Measurements from ENCODE around the gene GFY. TPM values are rescaled to one million over a fixed set of nuclear protein-coding genes. Genes with fewer than 3 reads are reported as not detected.

The GFY gene
- total and polyA plus RNA-seq, 2 donors from 2014 or later, result not detected

GRCh38 chr19:49450405-49450804 lies 25.2 kb downstream of the GFY start:
- Histone ChIP-seq H3K9me3 (ENCODE audit: control insufficient read depth in 2 of 3, insufficient read depth in 1 of 3, low read length in 3 of 3) (no peaks in the 10 kb centered on the region), H3K9ac (ENCODE audit: low read length in 3 of 3) (no peak overlapping the region), H3K27ac (ENCODE audit: low read depth in 2 of 2, low read length in 2 of 2) (no peak overlapping the region), H3K36me3 (ENCODE audit: control insufficient read depth in 2 of 3, insufficient read depth in 3 of 3, low read length in 3 of 3) (peaks cover 0 to 4% (median 2%) of the 10 kb centered on the region in 3 donors), H3K4me3 (ENCODE audit: low read length in 3 of 3) (peak overlapping the region in 1 of 3 donors; percentile 88), H3K4me1 (ENCODE audit: control insufficient read depth in 2 of 3, insufficient read depth in 2 of 3, low read depth in 1 of 3, low read length in 3 of 3) (peaks cover 0 to 7% (median 3%) of the 10 kb centered on the region in 3 donors), H3K27me3 (ENCODE audit: control insufficient read depth, insufficient read depth, low read length) (no peaks in the 10 kb centered on the region)
- intact Hi-C loops (cut with DNase I), result no loop called here
- TF ChIP-seq CTCF (IDR thresholded peaks at IDR 0.05; ENCODE audit: borderline replicate concordance, extremely low read depth, insufficient read depth), result no peak
- DNase-seq (no peak), FAIRE-seq (no peak)

GRCh38 chr19:49451430-49452181 lies 26.4 kb downstream of the GFY start, which contains the start of gene PIH1D1:
Gene PIH1D1 (minus strand): TSS chr19:49451814. CDS start chr19:49451574, 240 bp downstream.
- FAIRE-seq (peak; percentile 94), DNase-seq (peak; percentile 97 to 99 (median 99))
- TF ChIP-seq CTCF (IDR thresholded peaks at IDR 0.05; ENCODE audit: borderline replicate concordance, extremely low read depth, insufficient read depth), result no peak
- H3K27ac ChIP-seq (ENCODE audit: low read depth in 2 of 2, low read length in 2 of 2), result peak within 1 kb of the TSS; percentile 92 to 97
- peaks cover 0 to 4% (median 2%) of the 10 kb centered on the region in 3 donors for H3K36me3 ChIP-seq (ENCODE audit: control insufficient read depth in 2 of 3, insufficient read depth in 3 of 3, low read length in 3 of 3)
- intact Hi-C loops (cut with DNase I), result no loop called here
- no peaks in the 10 kb centered on the region for H3K9me3 ChIP-seq (ENCODE audit: control insufficient read depth in 2 of 3, insufficient read depth in 1 of 3, low read length in 3 of 3)
- peak within 1 kb of the TSS; percentile 83 to 100 (median 98) for H3K4me3 ChIP-seq (ENCODE audit: low read length in 3 of 3)
- H3K27me3 ChIP-seq (ENCODE audit: control insufficient read depth, insufficient read depth, low read length), result no peaks in the 10 kb centered on the region
- H3K4me1 ChIP-seq (ENCODE audit: control insufficient read depth in 2 of 3, insufficient read depth in 2 of 3, low read depth in 1 of 3, low read length in 3 of 3), result peaks cover 0 to 7% (median 3%) of the 10 kb centered on the region in 3 donors
- H3K9ac ChIP-seq (ENCODE audit: low read length in 3 of 3), result peak within 1 kb of the TSS; percentile 9 to 99 (median 65)

GRCh38 chr19:49453013-49453756 lies 28.0 kb downstream of the GFY start, which contains the start of gene ALDH16A1:
Gene ALDH16A1 (plus strand): TSS chr19:49453225. CDS start chr19:49453332, 107 bp downstream.
- Histone ChIP-seq H3K36me3 (ENCODE audit: control insufficient read depth in 2 of 3, insufficient read depth in 3 of 3, low read length in 3 of 3) (peaks cover 0 to 2% (median 0%) of the 10 kb centered on the region in 3 donors), H3K4me3 (ENCODE audit: low read length in 3 of 3) (peak within 1 kb of the TSS; percentile 89 to 98 (median 97)), H3K27me3 (ENCODE audit: control insufficient read depth, insufficient read depth, low read length) (no peaks in the 10 kb centered on the region), H3K27ac (ENCODE audit: low read depth in 2 of 2, low read length in 2 of 2) (peak within 1 kb of the TSS; percentile 92 to 97), H3K9ac (ENCODE audit: low read length in 3 of 3) (peak within 1 kb of the TSS; percentile 74 to 98 (median 98)), H3K4me1 (ENCODE audit: control insufficient read depth in 2 of 3, insufficient read depth in 2 of 3, low read depth in 1 of 3, low read length in 3 of 3) (peaks cover 0 to 7% (median 3%) of the 10 kb centered on the region in 3 donors), H3K9me3 (ENCODE audit: control insufficient read depth in 2 of 3, insufficient read depth in 1 of 3, low read length in 3 of 3) (no peaks in the 10 kb centered on the region)
- intact Hi-C loops (cut with DNase I), result no loop called here
- DNase-seq (peak; percentile 98 to 99 (median 99)), FAIRE-seq (no peak)
- TF ChIP-seq CTCF (IDR thresholded peaks at IDR 0.05; ENCODE audit: borderline replicate concordance, extremely low read depth, insufficient read depth), result peak; percentile 1

Measured in kidney (tissue), 14 donors.